Esophagus mucosa (tissue), 1 donor: ENCODE data around the gene TMEM52. TPM values are rescaled to one million over a fixed set of nuclear protein-coding genes. Genes with fewer than 3 reads are reported as not detected.

Experiments
- ATAC-seq: fragments of 200-7000 bp; cut with Tn5 transposase; one replicate; pipeline ENCODE4 v1.9.1; 2020
- total RNA-seq: library from RNA; stranded (reverse); gene quantifications from one replicate; pipeline ENCODE4 v1.2.4, GENCODE V29; 2023
- donor health status: DM: yes; HTN: yes; CAD: no.

The TMEM52 gene
- 0.32 TPM for total RNA-seq

- ATAC-seq = peak; percentile 12
Observed at GRCh38 chr1:1918901-1919303, at the start of gene TMEM52. Gene TMEM52, minus strand, starts transcription at chr1:1919279. Its CDS starts 14 bp downstream, at chr1:1919265.

GRCh38 chr1:1967879-1968278, 48.8 kb upstream of the TMEM52 start:
- no peak for ATAC-seq

GRCh38 chr1:1967151-1967550, 48.1 kb upstream of the TMEM52 start:
- ATAC-seq = no peak

- no peak for ATAC-seq
Observed at GRCh38 chr1:1966071-1966740, 47.1 kb upstream of the TMEM52 start.

- no peak for ATAC-seq
Observed at GRCh38 chr1:1965546-1965945, 46.5 kb upstream of the TMEM52 start.

GRCh38 chr1:1964811-1965210, 45.7 kb upstream of the TMEM52 start:
- ATAC-seq = no peak

GRCh38 chr1:1963570-1963969, 44.5 kb upstream of the TMEM52 start:
- no peak for ATAC-seq

- no peak for ATAC-seq
Observed at GRCh38 chr1:1962752-1963151, 43.7 kb upstream of the TMEM52 start.

GRCh38 chr1:1960480-1961196, 41.6 kb upstream of the TMEM52 start:
- ATAC-seq = no peak

GRCh38 chr1:1959840-1960479, 40.9 kb upstream of the TMEM52 start:
- peak; percentile 84 for ATAC-seq

- ATAC-seq = no peak
Observed at GRCh38 chr1:1959459-1959839, 40.4 kb upstream of the TMEM52 start.

- ATAC-seq = no peak
Observed at GRCh38 chr1:1958071-1958541, 39.0 kb upstream of the TMEM52 start.

- no peak for ATAC-seq
Observed at GRCh38 chr1:1957533-1957961, 38.5 kb upstream of the TMEM52 start.

GRCh38 chr1:1956586-1957532, 37.8 kb upstream of the TMEM52 start:
- ATAC-seq = peak; percentile 39

GRCh38 chr1:1956101-1956500, 37.0 kb upstream of the TMEM52 start:
- ATAC-seq = no peak

- ATAC-seq = no peak
Observed at GRCh38 chr1:1955621-1956094, 36.6 kb upstream of the TMEM52 start.

- ATAC-seq = no peak
Observed at GRCh38 chr1:1954831-1955441, 35.9 kb upstream of the TMEM52 start.

GRCh38 chr1:1954015-1954414, 34.9 kb upstream of the TMEM52 start:
- no peak for ATAC-seq

GRCh38 chr1:1950940-1951339, 31.9 kb upstream of the TMEM52 start:
- ATAC-seq = no peak

GRCh38 chr1:1948783-1949182, 29.7 kb upstream of the TMEM52 start:
- ATAC-seq = no peak

- ATAC-seq = no peak
Observed at GRCh38 chr1:1947493-1947892, 28.4 kb upstream of the TMEM52 start.

GRCh38 chr1:1946540-1946939, 27.5 kb upstream of the TMEM52 start:
- ATAC-seq = no peak
